Dendritic cell treated with granulocyte-macrophage colony-stimulating factor and Interleukin-4, amounts not matched to agents 40 ng/mL and 50 ng/mL, for 4 days (primary cell): Measurements from ENCODE around the gene SUOX.
A peak's percentile ranks its signal among the peaks of the same experiment; 100 is the strongest.
"Not testable (repeated sequence)": the region's sequence is repeated elsewhere in the genome, so short reads cannot be mapped to it uniquely, and the experiment has no call there.

ENCODE experiments used
- H3K27ac Mint-ChIP-seq: one replicate; pipeline ENCODE4 v1.8.0; 2022; ENCODE audit warnings: mild to moderate bottlenecking, mixed read lengths
- H3K27me3 Mint-ChIP-seq: one replicate; pipeline ENCODE4 v1.8.0; 2022; ENCODE audit warnings: mild to moderate bottlenecking, mixed read lengths
- H3K36me3 Mint-ChIP-seq: one replicate; pipeline ENCODE4 v1.8.0; 2022; ENCODE audit warnings: low read depth, mixed read lengths
- H3K4me1 Mint-ChIP-seq: one replicate; pipeline ENCODE4 v1.8.0; 2022; ENCODE audit warnings: low read depth, mixed read lengths
- H3K4me3 Mint-ChIP-seq: one replicate; pipeline ENCODE4 v1.8.0; 2022; ENCODE audit warnings: mild to moderate bottlenecking, moderate library complexity, mixed read lengths
- H3K9me3 Mint-ChIP-seq: one replicate; pipeline ENCODE4 v1.8.0; 2022; ENCODE audit warnings: mixed read lengths
- intact Hi-C: fragments of 100-400 bp; cut with micrococcal nuclease; formaldehyde crosslinking; loops from one replicate; pipeline ENCODE4 v1.15.0; 2022

The SUOX gene

GRCh38 chr12:55995366-55995765 lies 1.7 kb upstream of the SUOX start:
- H3K4me3 Mint-ChIP-seq = no peak overlapping the region
- no peaks in the 10 kb centered on the region for H3K9me3 Mint-ChIP-seq
- no peaks in the 10 kb centered on the region for H3K27me3 Mint-ChIP-seq
- H3K27ac Mint-ChIP-seq = no peak overlapping the region
- intact Hi-C loops = loop anchor here (10.0 kb wide), 1 partner anchor 109 kb away; the partner anchor contains the start of gene PA2G4
- peaks cover 79% of the 10 kb centered on the region for H3K36me3 Mint-ChIP-seq
- peaks cover 38% of the 10 kb centered on the region for H3K4me1 Mint-ChIP-seq

GRCh38 chr12:55996201-55996714 lies 818 bp upstream of the SUOX start:
- intact Hi-C loops = loop anchor here (1.0 to 10.0 kb wide), 3 partner anchors 33 to 109 kb away; partner anchors contain the start of genes PA2G4 and RPS26
- Mint-ChIP-seq H3K4me3 (peak overlapping the region; percentile 93), H3K36me3 (peaks cover 79% of the 10 kb centered on the region), H3K27ac (peak overlapping the region; percentile 88), H3K9me3 (no peaks in the 10 kb centered on the region), H3K4me1 (peaks cover 41% of the 10 kb centered on the region), H3K27me3 (no peaks in the 10 kb centered on the region)

- H3K4me1 Mint-ChIP-seq = peaks cover 53% of the 10 kb centered on the region
- peak overlapping the region; percentile 93 for H3K4me3 Mint-ChIP-seq
- H3K27me3 Mint-ChIP-seq = no peaks in the 10 kb centered on the region
- peak overlapping the region; percentile 88 for H3K27ac Mint-ChIP-seq
- intact Hi-C loops = loop anchor here (2.0 to 10.0 kb wide), 2 partner anchors 43 to 107 kb away; partner anchors contain the start of genes PA2G4 and RPS26
- H3K9me3 Mint-ChIP-seq = no peaks in the 10 kb centered on the region
- H3K36me3 Mint-ChIP-seq = peaks cover 78% of the 10 kb centered on the region
Observed at GRCh38 chr12:55997535-55997859, 421 bp downstream of the SUOX start.

- H3K9me3 Mint-ChIP-seq, H3K27me3 Mint-ChIP-seq, H3K4me3 Mint-ChIP-seq: not testable (repeated sequence)
- intact Hi-C loops = loop anchor here (10.0 kb wide), 1 partner anchor 105 kb away; the partner anchor contains the start of gene PA2G4
- Mint-ChIP-seq H3K27ac (peak overlapping the region; percentile 53), H3K4me1 (peaks cover 59% of the 10 kb centered on the region), H3K36me3 (peaks cover 78% of the 10 kb centered on the region)
Observed at GRCh38 chr12:55999522-55999921, 2.4 kb downstream of the SUOX start.

GRCh38 chr12:55999999-56000540 lies 3.0 kb downstream of the SUOX start:
- intact Hi-C loops = loop anchor here (10.0 kb wide), 1 partner anchor 105 kb away; the partner anchor contains the start of gene PA2G4

GRCh38 chr12:56001487-56002100 lies 4.5 kb downstream of the SUOX start:
- Mint-ChIP-seq H3K4me1 (peaks cover 76% of the 10 kb centered on the region), H3K9me3 (no peaks in the 10 kb centered on the region), H3K36me3 (peaks cover 76% of the 10 kb centered on the region), H3K27me3 (no peaks in the 10 kb centered on the region), H3K27ac (peak overlapping the region; percentile 81), H3K4me3 (no peak overlapping the region)
- intact Hi-C loops = no loop called here

More at GRCh38 chr12:55999999-56000540, 3.0 kb downstream of the SUOX start:
- H3K4me1 Mint-ChIP-seq = peaks cover 64% of the 10 kb centered on the region
- peaks cover 78% of the 10 kb centered on the region for H3K36me3 Mint-ChIP-seq
- H3K27me3 Mint-ChIP-seq, H3K27ac Mint-ChIP-seq, H3K4me3 Mint-ChIP-seq, H3K9me3 Mint-ChIP-seq: not testable (repeated sequence)

GRCh38 chr12:56003376-56003775 lies 6.3 kb downstream of the SUOX start:
- H3K9me3 Mint-ChIP-seq, H3K27me3 Mint-ChIP-seq, intact Hi-C loops: not testable (repeated sequence)
- Mint-ChIP-seq H3K4me1 (peaks cover 79% of the 10 kb centered on the region), H3K36me3 (peaks cover 75% of the 10 kb centered on the region), H3K27ac (peak overlapping the region; percentile 81), H3K4me3 (peak overlapping the region; percentile 30)

- intact Hi-C loops = no loop called here
- H3K27ac Mint-ChIP-seq = peak overlapping the region; percentile 81
- no peak overlapping the region for H3K4me3 Mint-ChIP-seq
- H3K9me3 Mint-ChIP-seq = no peaks in the 10 kb centered on the region
- peaks cover 73% of the 10 kb centered on the region for H3K36me3 Mint-ChIP-seq
- H3K4me1 Mint-ChIP-seq = peaks cover 77% of the 10 kb centered on the region
- no peaks in the 10 kb centered on the region for H3K27me3 Mint-ChIP-seq
Observed at GRCh38 chr12:56004211-56004610, 7.1 kb downstream of the SUOX start.

- H3K9me3 Mint-ChIP-seq = no peaks in the 10 kb centered on the region
- peaks cover 52% of the 10 kb centered on the region for H3K4me1 Mint-ChIP-seq
- H3K4me3 Mint-ChIP-seq = peak overlapping the region; percentile 84
- intact Hi-C loops = no loop called here
- H3K27me3 Mint-ChIP-seq = no peaks in the 10 kb centered on the region
- peaks cover 53% of the 10 kb centered on the region for H3K36me3 Mint-ChIP-seq
- peak overlapping the region; percentile 78 for H3K27ac Mint-ChIP-seq
Observed at GRCh38 chr12:56007564-56008559, 10.8 kb downstream of the SUOX start.

- Mint-ChIP-seq H3K27me3 (no peaks in the 10 kb centered on the region), H3K36me3 (peaks cover 30% of the 10 kb centered on the region), H3K4me3 (no peak overlapping the region), H3K4me1 (peaks cover 37% of the 10 kb centered on the region), H3K9me3 (no peaks in the 10 kb centered on the region), H3K27ac (no peak overlapping the region)
- intact Hi-C loops = no loop called here
Observed at GRCh38 chr12:56010111-56010570, 13.1 kb downstream of the SUOX start.

- intact Hi-C loops = no loop called here
- H3K27me3 Mint-ChIP-seq = no peaks in the 10 kb centered on the region
- H3K4me3 Mint-ChIP-seq = no peak overlapping the region
- peaks cover 26% of the 10 kb centered on the region for H3K4me1 Mint-ChIP-seq
- H3K27ac Mint-ChIP-seq = no peak overlapping the region
- H3K36me3 Mint-ChIP-seq = peaks cover 28% of the 10 kb centered on the region
- H3K9me3 Mint-ChIP-seq = no peaks in the 10 kb centered on the region
Observed at GRCh38 chr12:56011509-56012090, 14.5 kb downstream of the SUOX start.

- Mint-ChIP-seq H3K9me3 (no peaks in the 10 kb centered on the region), H3K27me3 (no peaks in the 10 kb centered on the region), H3K4me1 (peaks cover 13% of the 10 kb centered on the region), H3K36me3 (peaks cover 27% of the 10 kb centered on the region), H3K27ac (no peak overlapping the region), H3K4me3 (no peak overlapping the region)
- intact Hi-C loops = no loop called here
Observed at GRCh38 chr12:56013482-56013881, 16.4 kb downstream of the SUOX start.

GRCh38 chr12:56014205-56014604 lies 17.1 kb downstream of the SUOX start:
- intact Hi-C loops = no loop called here
- Mint-ChIP-seq H3K4me1 (peaks cover 8% of the 10 kb centered on the region), H3K27me3 (no peaks in the 10 kb centered on the region), H3K4me3 (no peak overlapping the region), H3K27ac (no peak overlapping the region), H3K36me3 (peaks cover 22% of the 10 kb centered on the region), H3K9me3 (no peaks in the 10 kb centered on the region)
